ENCODE results near the gene ADGRL3. TPM values are rescaled to one million over a fixed set of nuclear protein-coding genes. Genes with fewer than 3 reads are reported as not detected.

ADGRL3 gene
- total and polyA plus RNA-seq, 2 donors (not counting 1 experiment from before 2014, with no cell fraction given) = not detected

- no peaks in the 10 kb centered on the region for H3K27me3 Mint-ChIP-seq
- H3K9me3 Mint-ChIP-seq (ENCODE audit: insufficient read depth) = peaks cover 2% of the 10 kb centered on the region
- Histone ChIP-seq H3K9ac (ENCODE audit: low read length) (no peak overlapping the region), H3K27me3 (replicated peaks in 1 of 4; ENCODE audit: control extremely low read depth in 1 of 4, control insufficient read depth in 3 of 4, insufficient read depth in 4 of 4, low read length in 3 of 4) (no peaks in the 10 kb centered on the region), H4K20me1 (ENCODE audit: control insufficient read depth, insufficient read depth, low read length, poor library complexity, severe bottlenecking) (no peaks in the 10 kb centered on the region), H3K4me3 (ENCODE audit: control extremely low read depth in 1 of 5, extremely low read depth in 1 of 5, insufficient read depth in 1 of 5, low read depth in 2 of 5, low read length in 4 of 5) (no peak overlapping the region), H3K4me1 (ENCODE audit: control insufficient read depth in 2 of 2, insufficient read depth in 2 of 2, low read length in 2 of 2) (no peaks in the 10 kb centered on the region), H3K4me2 (replicated peaks; ENCODE audit: low read depth, low read length, poor library complexity, severe bottlenecking) (no peak overlapping the region), H3K27ac (ENCODE audit: low read length in 2 of 2) (no peak overlapping the region), H3K79me2 (ENCODE audit: control insufficient read depth, insufficient read depth, low read length) (no peaks in the 10 kb centered on the region), H2AFZ (ENCODE audit: insufficient read depth, low read depth, low read length, poor library complexity, severe bottlenecking) (no peak overlapping the region), H3K36me3 (replicated peaks in 1 of 2; ENCODE audit: control extremely low read depth in 1 of 2, control insufficient read depth in 1 of 2, extremely low read depth in 1 of 2, insufficient read depth in 2 of 2, low read length in 1 of 2) (no peaks in the 10 kb centered on the region), H3K9me3 (ENCODE audit: control extremely low read depth in 1 of 3, control insufficient read depth in 2 of 3, insufficient read depth in 1 of 3, low read length in 2 of 3) (peaks cover 0 to 1% (median 0%) of the 10 kb centered on the region in 3 donors)
- no peak for DNase-seq
- H3K4me3 Mint-ChIP-seq = no peak overlapping the region
- H3K4me1 Mint-ChIP-seq = no peaks in the 10 kb centered on the region
- POLR2A ChIA-PET = no interaction called here
- CTCF ChIA-PET = interaction anchor here (0.7 kb wide), 1 partner anchor 522 kb away, joined by 3 read pairs; no protein-coding TSS in a partner anchor
- WGBS (ENCODE audit: insufficient coverage) = 80% methylated on average over 12 of the region's 14 CpGs
- intact Hi-C loops (cut with micrococcal nuclease) = no loop called here
- TF ChIP-seq EZH2 (IDR thresholded peaks at IDR 0.05; ENCODE audit: borderline replicate concordance, insufficient read depth, low read depth, low read length, poor library complexity, severe bottlenecking) (no peak), CTCF (IDR thresholded peaks at IDR 0.05) (no peak)
- ATAC-seq (ENCODE audit: low read depth) = no peak
- no peak overlapping the region for H3K27ac Mint-ChIP-seq
Observed at GRCh38 chr4:61532336-61533000, 332.3 kb downstream of the ADGRL3 start.

- H3K4me2 ChIP-seq (replicated peaks; ENCODE audit: low read depth, low read length, poor library complexity, severe bottlenecking) = no peak overlapping the region
- H3K4me1 ChIP-seq (ENCODE audit: control insufficient read depth in 2 of 2, insufficient read depth in 2 of 2, low read length in 2 of 2) = no peaks in the 10 kb centered on the region
- no peak for DNase-seq
- intact Hi-C loops (cut with micrococcal nuclease) = no loop called here
- Mint-ChIP-seq H3K9me3 (ENCODE audit: insufficient read depth) (peaks cover 2% of the 10 kb centered on the region), H3K4me1 (no peaks in the 10 kb centered on the region), H3K27ac (no peak overlapping the region), H3K27me3 (no peaks in the 10 kb centered on the region), H3K4me3 (no peak overlapping the region)
- no peaks in the 10 kb centered on the region for H3K79me2 ChIP-seq (ENCODE audit: control insufficient read depth, insufficient read depth, low read length)
- ChIA-PET POLR2A (no interaction called here), CTCF (interaction anchor here (0.7 kb wide), 1 partner anchor 521 kb away, joined by 3 read pairs; no protein-coding TSS in a partner anchor)
- no peak overlapping the region for H3K27ac ChIP-seq (ENCODE audit: low read length in 2 of 2)
- no peak overlapping the region for H3K9ac ChIP-seq (ENCODE audit: low read length)
- WGBS (ENCODE audit: insufficient coverage) = no CpG with 5 or more reads among the region's 1 CpG
- no peak for ATAC-seq (ENCODE audit: low read depth)
- H3K27me3 ChIP-seq (replicated peaks in 1 of 4; ENCODE audit: control extremely low read depth in 1 of 4, control insufficient read depth in 3 of 4, insufficient read depth in 4 of 4, low read length in 3 of 4) = no peaks in the 10 kb centered on the region
- no peaks in the 10 kb centered on the region for H3K36me3 ChIP-seq (replicated peaks in 1 of 2; ENCODE audit: control extremely low read depth in 1 of 2, control insufficient read depth in 1 of 2, extremely low read depth in 1 of 2, insufficient read depth in 2 of 2, low read length in 1 of 2)
- H3K9me3 ChIP-seq (ENCODE audit: control extremely low read depth in 1 of 3, control insufficient read depth in 2 of 3, insufficient read depth in 1 of 3, low read length in 2 of 3) = peaks cover 0 to 1% (median 0%) of the 10 kb centered on the region in 3 donors
- no peak overlapping the region for H3K4me3 ChIP-seq (ENCODE audit: control extremely low read depth in 1 of 5, extremely low read depth in 1 of 5, insufficient read depth in 1 of 5, low read depth in 2 of 5, low read length in 4 of 5)
- H2AFZ ChIP-seq (ENCODE audit: insufficient read depth, low read depth, low read length, poor library complexity, severe bottlenecking) = no peak overlapping the region
- TF ChIP-seq CTCF (IDR thresholded peaks at IDR 0.05) (no peak), EZH2 (IDR thresholded peaks at IDR 0.05; ENCODE audit: borderline replicate concordance, insufficient read depth, low read depth, low read length, poor library complexity, severe bottlenecking) (no peak)
- no peaks in the 10 kb centered on the region for H4K20me1 ChIP-seq (ENCODE audit: control insufficient read depth, insufficient read depth, low read length, poor library complexity, severe bottlenecking)
Observed at GRCh38 chr4:61533140-61533539, 333.0 kb downstream of the ADGRL3 start.

Measured in B cell (primary cell).